Measurements from ENCODE around the gene SNX14.
"Not testable (repeated sequence)": the region's sequence is repeated elsewhere in the genome, so short reads cannot be mapped to it uniquely, and the experiment has no call there.

The SNX14 gene

GRCh38 chr6:85593438-85594196 lies at the start of gene SNX14:
Gene SNX14 (minus strand): TSS chr6:85593858. CDS start chr6:85593718, 140 bp downstream.
- peak; percentile 72 for DNase-seq

- peak; percentile 79 for DNase-seq
Measured at GRCh38 chr6:85642774-85643536, 49.3 kb upstream of the SNX14 start, which contains the start of gene SYNCRIP. Gene SYNCRIP (minus strand): TSS chr6:85642886. CDS start chr6:85641439, 1,447 bp downstream.

- no peak for DNase-seq
Measured at GRCh38 chr6:85641897-85642773, 48.5 kb upstream of the SNX14 start.

- no peak for DNase-seq
Measured at GRCh38 chr6:85641522-85641896, 47.9 kb upstream of the SNX14 start.

GRCh38 chr6:85640821-85641220 lies 47.2 kb upstream of the SNX14 start:
- no peak for DNase-seq

GRCh38 chr6:85637579-85637978 lies 43.9 kb upstream of the SNX14 start:
- DNase-seq: no peak

- DNase-seq: no peak
Measured at GRCh38 chr6:85632164-85632942, 38.7 kb upstream of the SNX14 start.

- not testable (repeated sequence) for DNase-seq
Measured at GRCh38 chr6:85631117-85631516, 37.5 kb upstream of the SNX14 start.

- no peak for DNase-seq
Measured at GRCh38 chr6:85628353-85628752, 34.7 kb upstream of the SNX14 start.

GRCh38 chr6:85620308-85620707 lies 26.6 kb upstream of the SNX14 start:
- no peak for DNase-seq

GRCh38 chr6:85614780-85615179 lies 21.1 kb upstream of the SNX14 start:
- no peak for DNase-seq

- no peak for DNase-seq
Measured at GRCh38 chr6:85612690-85613474, 19.2 kb upstream of the SNX14 start.

- no peak for DNase-seq
Measured at GRCh38 chr6:85610182-85610895, 16.7 kb upstream of the SNX14 start.

- no peak for DNase-seq
Measured at GRCh38 chr6:85602100-85602499, 8.4 kb upstream of the SNX14 start.

GRCh38 chr6:85600713-85601313 lies 7.2 kb upstream of the SNX14 start:
- no peak for DNase-seq

- DNase-seq: no peak
Measured at GRCh38 chr6:85594197-85594930, 706 bp upstream of the SNX14 start.

- no peak for DNase-seq
Measured at GRCh38 chr6:85592033-85592432, 1.6 kb downstream of the SNX14 start.

GRCh38 chr6:85591207-85591606 lies 2.5 kb downstream of the SNX14 start:
- DNase-seq: no peak

- no peak for DNase-seq
Measured at GRCh38 chr6:85585741-85586140, 7.9 kb downstream of the SNX14 start.

- not testable (repeated sequence) for DNase-seq
Measured at GRCh38 chr6:85582832-85583231, 10.8 kb downstream of the SNX14 start.

All from 8988T (cell line).